Thymus (tissue), 11 donors: Measurements from ENCODE around the gene CTSA. TPM values are rescaled to one million over a fixed set of nuclear protein-coding genes. Genes with fewer than 3 reads are reported as not detected.

Experiments used
- DNase-seq, 9 donors: peaks; one replicate each; pipeline ENCODE4 v3.0.0-alpha.2; 2013; ENCODE audit warnings: low spot score in 9 of 9, low read depth in 6 of 9, missing footprints in 1 of 9
- H3K27ac ChIP-seq, 2 donors: one replicate each; pipeline ENCODE4 v1.5.1; 2013; ENCODE audit warnings: control low read depth in 1 of 2, low read depth in 1 of 2, low read length in 1 of 2, mild to moderate bottlenecking in 1 of 2, moderate library complexity in 1 of 2
- H3K27me3 ChIP-seq, 2 donors: one replicate each; pipeline ENCODE4 v1.5.1; 2013; ENCODE audit warnings: low read length in 1 of 2; ENCODE audit not compliant: control insufficient read depth in 2 of 2, insufficient read depth in 1 of 2
- H3K36me3 ChIP-seq, 2 donors: one replicate each; pipeline ENCODE4 v1.5.1; 2013; ENCODE audit warnings: low read length in 1 of 2, mild to moderate bottlenecking in 1 of 2, moderate library complexity in 1 of 2; ENCODE audit not compliant: control insufficient read depth in 2 of 2, insufficient read depth in 2 of 2
- H3K4me1 ChIP-seq, 2 donors: one replicate each; pipeline ENCODE4 v1.5.1; 2013; ENCODE audit warnings: low read length in 2 of 2; ENCODE audit not compliant: control insufficient read depth in 2 of 2, insufficient read depth in 2 of 2
- H3K4me3 ChIP-seq, 2 donors: one replicate each; pipeline ENCODE4 v1.5.1; 2013; ENCODE audit warnings: low read length in 2 of 2, control low read depth in 1 of 2, mild to moderate bottlenecking in 1 of 2
- H3K9me3 ChIP-seq, 2 donors: one replicate each; pipeline ENCODE4 v1.5.1; 2013; ENCODE audit warnings: low read length in 1 of 2, mild to moderate bottlenecking in 1 of 2; ENCODE audit not compliant: control insufficient read depth in 2 of 2, insufficient read depth in 1 of 2
- WGBS: extraction: QIAGEN DNeasy Blood & Tissue Kit; methylation state at CpG from one replicate; pipeline ENCODE4 v1.1.7; 2013; 5-methylcytosine and 5-hydroxymethylcytosine counted together
- polyA plus RNA-seq: library from polyadenylated mRNA; stranded (reverse); fragments of 200-250 nt; gene quantifications from one replicate; pipeline ENCODE4 v1.2.3, GENCODE V29; 2013
- total RNA-seq: library from RNA; stranded (reverse); fragments of 120-200 nt; gene quantifications from one replicate; pipeline ENCODE4 v1.2.4, GENCODE V29; 2013
- donor health status: healthy.

Gene CTSA
- total and polyA plus RNA-seq, 2 donors, result 19.9 to 56.0 TPM

DNA sequence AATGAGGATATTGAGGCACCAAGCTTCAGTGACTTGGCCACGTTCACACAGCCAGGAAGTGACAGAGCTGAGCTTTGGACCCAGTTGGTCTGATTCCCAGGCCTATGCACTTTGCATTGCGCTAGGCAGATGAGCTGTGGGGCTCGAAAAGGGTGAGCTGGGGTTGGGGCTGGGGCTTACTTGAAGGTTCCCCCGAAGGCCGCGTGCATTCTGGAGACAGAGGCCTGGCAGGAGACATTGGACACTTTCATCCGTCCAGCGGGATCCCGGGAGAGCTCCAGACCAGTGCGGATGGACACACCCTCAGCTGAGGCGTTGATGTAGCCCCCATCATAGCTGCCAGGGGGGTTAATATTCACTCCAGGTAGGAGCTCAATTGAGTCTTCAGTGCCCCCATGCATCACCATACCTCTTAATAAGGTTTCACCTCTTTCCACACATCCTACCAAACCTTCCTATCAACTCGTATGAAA, 18.2 kb downstream of the CTSA start:
- no peaks in the 10 kb centered on the region for H3K9me3 ChIP-seq
- no peak for DNase-seq
- WGBS, result 94% methylated on average over 12 of the region's 12 CpGs
- no peak overlapping the region for H3K27ac ChIP-seq
- peaks cover 16 to 46% of the 10 kb centered on the region in 2 donors for H3K4me1 ChIP-seq
- H3K4me3 ChIP-seq, result peak overlapping the region in 1 of 2 donors; percentile 2
- peaks cover 0 to 5% of the 10 kb centered on the region in 2 donors for H3K36me3 ChIP-seq
- peaks cover 12 to 36% of the 10 kb centered on the region in 2 donors for H3K27me3 ChIP-seq

DNA sequence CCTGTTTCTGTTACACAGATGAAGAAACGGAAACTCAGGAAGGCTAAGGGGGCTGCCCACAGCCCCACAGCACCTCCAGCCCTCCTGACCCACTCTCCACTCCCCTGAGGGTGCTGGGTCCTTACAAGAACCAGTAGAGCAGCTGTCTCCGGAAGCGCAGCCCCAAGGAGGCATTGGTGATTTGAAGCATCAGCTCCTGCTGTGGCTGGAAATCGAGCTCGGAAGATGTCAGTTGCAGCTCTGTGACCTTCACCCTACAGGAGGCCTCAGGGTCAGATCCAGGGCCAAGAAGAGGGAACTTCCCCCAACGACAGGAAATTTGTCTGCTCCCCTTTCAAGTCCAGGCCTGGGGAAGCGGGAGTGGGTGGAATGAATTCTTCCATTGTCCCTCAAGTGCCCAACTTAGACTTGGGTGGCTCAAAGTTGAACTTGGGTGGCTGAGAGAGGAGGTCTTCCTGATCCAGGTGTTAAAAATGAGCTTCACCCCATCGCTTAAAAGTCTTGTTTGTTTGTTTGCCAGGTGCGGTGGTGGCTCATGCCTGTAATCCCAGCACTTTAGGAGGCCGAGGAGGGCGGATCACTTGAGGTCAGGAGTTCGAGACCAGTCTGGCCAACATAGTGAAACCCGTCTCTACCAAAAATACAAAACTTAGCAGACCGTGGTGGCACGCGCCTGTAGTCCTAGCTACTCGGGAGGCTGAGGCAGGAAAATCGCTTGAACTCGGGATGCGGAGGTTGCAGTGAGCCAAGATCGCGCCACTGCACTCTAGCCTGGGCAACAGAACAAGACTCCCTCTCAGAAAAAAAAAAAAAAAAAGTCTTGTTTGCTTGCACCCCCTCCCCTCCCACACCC, 18.9 kb downstream of the CTSA start:
- DNase-seq, result no peak
- Histone ChIP-seq H3K36me3 (peaks cover 0 to 5% of the 10 kb centered on the region in 2 donors), H3K4me3 (peak overlapping the region in 1 of 2 donors; percentile 45), H3K27me3 (peaks cover 12 to 36% of the 10 kb centered on the region in 2 donors), H3K27ac (no peak overlapping the region), H3K9me3 (no peaks in the 10 kb centered on the region), H3K4me1 (peaks cover 16 to 39% of the 10 kb centered on the region in 2 donors)
- WGBS, result 84% methylated on average over 22 of the region's 22 CpGs

DNA sequence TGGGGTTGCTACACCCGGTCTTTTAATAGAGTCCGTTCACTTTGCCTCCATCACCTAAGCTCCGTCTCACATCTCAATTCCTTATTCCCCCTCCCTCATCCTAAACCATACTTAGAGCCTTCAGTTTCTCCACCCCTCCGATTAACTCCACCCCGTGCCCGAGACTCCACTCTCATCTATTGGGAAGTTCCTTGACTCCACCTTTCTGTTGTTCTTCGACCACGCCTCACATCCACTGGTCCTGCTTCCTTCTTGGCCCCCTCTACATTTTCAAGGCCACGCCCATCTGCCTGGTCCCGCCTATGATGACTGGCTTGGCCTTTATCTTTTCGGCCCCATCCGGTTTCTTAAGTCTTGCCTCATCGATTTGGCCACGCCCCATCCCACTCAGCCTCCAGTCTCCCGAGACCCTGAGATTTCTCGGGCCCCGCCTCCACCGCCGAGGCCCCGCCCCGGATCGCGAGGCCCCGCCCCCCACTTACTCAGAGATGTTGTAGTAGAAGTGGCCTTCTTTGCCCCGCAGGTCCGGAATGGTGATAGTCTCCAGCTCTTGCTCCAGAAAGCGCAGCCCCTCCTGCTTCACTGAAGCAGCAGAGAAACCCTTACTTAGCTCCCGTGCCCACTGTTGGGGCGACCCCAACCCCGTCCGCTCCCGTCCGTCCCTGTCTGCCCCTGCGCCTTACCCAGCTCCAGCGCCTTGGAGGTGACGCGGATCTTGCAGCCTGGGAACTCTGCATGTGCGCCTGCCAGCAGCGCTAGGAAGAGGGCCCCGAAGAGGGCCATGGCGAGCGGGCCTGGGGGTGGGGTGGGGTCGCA, 19.7 kb downstream of the CTSA start:
- peaks cover 0 to 5% of the 10 kb centered on the region in 2 donors for H3K36me3 ChIP-seq
- H3K27ac ChIP-seq, result peak overlapping the region; percentile 55 to 82
- H3K9me3 ChIP-seq, result no peaks in the 10 kb centered on the region
- peak in 8 of 9 donors; percentile 45 to 94 (median 80) for DNase-seq
- H3K4me3 ChIP-seq, result peak overlapping the region; percentile 32 to 45
- 2% methylated on average over 43 of the region's 43 CpGs for WGBS
- peaks cover 16 to 31% of the 10 kb centered on the region in 2 donors for H3K4me1 ChIP-seq
- H3K27me3 ChIP-seq, result peaks cover 12 to 36% of the 10 kb centered on the region in 2 donors

DNA sequence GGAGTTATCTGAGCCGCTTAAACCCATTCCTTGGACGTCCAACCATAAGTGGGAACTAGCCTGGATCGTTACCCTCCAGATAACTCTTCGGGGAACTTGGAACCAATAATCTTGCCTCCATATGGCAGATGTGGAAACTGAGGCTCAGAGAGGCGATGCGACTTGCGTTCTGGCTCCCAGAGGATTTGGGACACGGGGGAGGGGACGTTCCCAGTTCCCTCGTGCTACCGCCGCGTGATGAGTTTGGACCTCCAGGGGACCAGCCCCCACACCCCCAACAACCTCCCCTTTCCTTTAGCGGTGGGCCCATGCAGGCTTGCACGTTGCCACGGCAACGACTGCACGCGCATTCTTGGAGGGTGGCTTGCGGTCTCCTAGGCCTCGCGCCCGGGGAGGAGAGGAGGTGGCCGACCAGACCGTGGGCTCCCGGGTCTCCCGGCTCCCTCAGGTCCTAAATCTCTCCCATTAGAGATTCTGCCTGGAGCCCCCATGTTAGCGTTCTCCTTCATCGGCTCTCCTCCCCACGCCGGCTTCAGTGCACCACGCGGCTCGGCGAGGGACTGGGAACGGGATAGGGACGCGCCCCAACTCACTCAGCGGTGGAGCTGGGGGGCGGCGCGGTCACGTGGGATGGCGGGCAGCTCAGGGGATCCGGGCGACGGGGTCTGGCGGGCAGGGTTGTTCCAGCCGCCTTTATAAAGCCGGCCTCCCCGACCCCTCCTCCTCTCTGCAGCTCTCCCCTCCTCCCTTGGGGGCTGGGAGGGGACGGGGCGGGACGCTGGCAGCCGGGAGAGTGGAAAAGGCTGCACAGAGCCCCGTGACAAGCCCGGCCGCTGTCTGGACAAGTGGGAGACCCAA, 20.6 kb downstream of the CTSA start, which contains the start of gene PLTP:
PLTP (minus strand) TSS at position 670 of the 858 bp plus-strand sequence. CDS start 703 bp downstream, outside the sequence.
- WGBS, result under 1% methylated on average over 58 of the region's 58 CpGs
- H3K9me3 ChIP-seq, result no peaks in the 10 kb centered on the region
- H3K27me3 ChIP-seq, result peaks cover 12 to 36% of the 10 kb centered on the region in 2 donors
- H3K27ac ChIP-seq, result peak within 1 kb of the TSS; percentile 55 to 82
- H3K36me3 ChIP-seq, result peaks cover 0 to 5% of the 10 kb centered on the region in 2 donors
- DNase-seq, result peak in 2 of 9 donors; percentile 52 to 71
- peaks cover 16 to 27% of the 10 kb centered on the region in 2 donors for H3K4me1 ChIP-seq
- H3K4me3 ChIP-seq, result peak within 1 kb of the TSS; percentile 32 to 45

DNA sequence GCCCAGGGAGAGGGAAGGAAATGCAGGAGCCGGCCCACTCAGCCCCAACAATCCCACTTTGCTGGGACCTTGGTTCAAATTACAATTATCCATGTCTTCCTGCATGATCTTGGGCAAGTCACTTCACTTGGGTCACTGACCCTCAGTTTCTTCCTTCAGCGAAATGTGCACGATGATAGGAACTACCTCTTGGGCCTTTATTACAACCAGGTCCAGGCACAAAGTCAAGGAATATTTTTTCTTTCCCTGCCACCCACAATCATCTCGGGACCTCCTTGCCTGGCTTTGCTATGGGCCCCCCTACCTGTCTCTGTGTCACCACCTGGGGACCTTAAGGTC, 21.2 kb downstream of the CTSA start:
- Histone ChIP-seq H3K4me1 (peaks cover 16 to 27% of the 10 kb centered on the region in 2 donors), H3K27ac (peak overlapping the region; percentile 46 to 50), H3K36me3 (peaks cover 0 to 5% of the 10 kb centered on the region in 2 donors), H3K9me3 (no peaks in the 10 kb centered on the region), H3K27me3 (peaks cover 12 to 36% of the 10 kb centered on the region in 2 donors), H3K4me3 (no peak overlapping the region)
- DNase-seq, result no peak
- 44% methylated on average over 4 of the region's 4 CpGs for WGBS

DNA sequence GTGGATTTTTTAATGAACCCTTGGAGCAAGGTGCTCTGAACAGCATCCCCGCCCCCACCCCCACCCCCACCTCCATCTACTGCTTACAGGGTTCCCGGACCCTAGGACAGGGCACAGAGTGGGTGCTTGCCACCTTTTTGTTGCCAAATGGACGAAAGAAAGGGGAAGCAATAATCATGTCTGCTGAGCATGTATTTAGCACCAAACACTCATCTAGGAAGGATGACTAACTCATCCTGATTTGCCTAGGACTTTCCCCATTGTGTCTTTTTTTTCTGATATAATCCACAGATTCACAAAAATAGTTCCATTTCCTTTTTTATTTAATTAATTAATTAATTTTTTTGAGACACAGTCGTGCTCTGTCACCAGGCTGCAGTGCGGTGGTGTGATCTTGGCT, 22.0 kb downstream of the CTSA start:
- no peak for DNase-seq
- Histone ChIP-seq H3K27ac (no peak overlapping the region), H3K4me3 (no peak overlapping the region), H3K27me3 (peaks cover 12 to 36% of the 10 kb centered on the region in 2 donors), H3K36me3 (peaks cover 0 to 5% of the 10 kb centered on the region in 2 donors), H3K4me1 (peaks cover 16 to 27% of the 10 kb centered on the region in 2 donors), H3K9me3 (no peaks in the 10 kb centered on the region)
- 85% methylated on average over 5 of the region's 5 CpGs for WGBS

DNA sequence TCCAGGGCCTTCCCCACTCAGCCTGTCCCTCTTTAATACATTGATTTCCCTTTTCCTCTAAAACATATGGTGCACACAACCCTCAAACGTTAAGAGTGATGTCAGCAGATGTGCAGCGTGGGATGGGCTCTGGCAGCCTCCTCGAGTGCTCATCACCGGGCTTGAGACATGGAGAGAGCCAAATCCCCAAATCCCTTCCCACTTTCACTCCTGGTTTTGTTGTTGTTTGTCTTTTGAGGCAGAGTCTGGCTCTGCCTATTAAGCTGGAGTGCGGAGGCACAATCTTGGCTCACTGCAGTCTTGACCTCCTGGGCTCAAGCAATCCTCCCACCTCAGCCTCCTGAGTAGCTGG, 26.6 kb downstream of the CTSA start:
- H3K4me3 ChIP-seq, result no peak overlapping the region
- 92% methylated on average over 5 of the region's 5 CpGs for WGBS
- H3K9me3 ChIP-seq, result no peaks in the 10 kb centered on the region
- peaks cover 0 to 4% of the 10 kb centered on the region in 2 donors for H3K4me1 ChIP-seq
- no peak for DNase-seq
- peaks cover 2 to 17% of the 10 kb centered on the region in 2 donors for H3K27me3 ChIP-seq
- H3K27ac ChIP-seq, result no peak overlapping the region
- no peaks in the 10 kb centered on the region for H3K36me3 ChIP-seq

DNA sequence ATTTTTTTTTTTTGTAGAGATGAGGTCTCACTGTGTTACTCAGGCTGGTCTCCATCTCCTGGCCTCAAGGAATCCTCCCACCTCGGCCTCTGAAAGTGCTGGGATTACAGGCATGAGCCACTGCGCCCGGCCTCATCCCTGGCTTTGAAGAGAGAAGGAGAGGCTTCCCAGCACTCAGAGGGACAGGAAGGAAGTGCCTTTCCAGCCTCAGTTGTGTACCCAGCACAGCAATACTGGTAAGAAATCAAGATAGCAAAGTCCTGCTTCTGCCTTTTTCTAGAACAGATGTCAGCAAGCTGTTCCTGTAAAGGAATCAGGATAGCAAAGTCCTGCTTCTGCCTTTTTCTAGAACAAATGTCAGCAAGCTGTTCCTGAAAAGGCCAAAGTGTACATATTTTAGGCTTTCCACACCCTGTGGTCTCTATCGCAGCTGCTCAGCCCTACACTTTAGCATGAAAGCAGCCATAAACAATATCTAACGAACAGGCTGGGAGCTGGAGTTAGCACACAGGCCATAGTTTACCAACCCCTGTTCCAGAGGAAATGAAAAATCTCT, 27.1 kb downstream of the CTSA start:
- Histone ChIP-seq H3K27me3 (peaks cover 0 to 12% of the 10 kb centered on the region in 2 donors), H3K4me1 (peaks cover 0 to 4% of the 10 kb centered on the region in 2 donors), H3K36me3 (no peaks in the 10 kb centered on the region), H3K4me3 (no peak overlapping the region), H3K27ac (peak overlapping the region; percentile 7 to 25), H3K9me3 (no peaks in the 10 kb centered on the region)
- 94% methylated on average over 5 of the region's 5 CpGs for WGBS
- DNase-seq, result no peak
